ENCODE data around the gene NOS2.
"Not testable (repeated sequence)": the region's sequence is repeated elsewhere in the genome, so short reads cannot be mapped to it uniquely, and the experiment has no call there.

The NOS2 gene

DNA sequence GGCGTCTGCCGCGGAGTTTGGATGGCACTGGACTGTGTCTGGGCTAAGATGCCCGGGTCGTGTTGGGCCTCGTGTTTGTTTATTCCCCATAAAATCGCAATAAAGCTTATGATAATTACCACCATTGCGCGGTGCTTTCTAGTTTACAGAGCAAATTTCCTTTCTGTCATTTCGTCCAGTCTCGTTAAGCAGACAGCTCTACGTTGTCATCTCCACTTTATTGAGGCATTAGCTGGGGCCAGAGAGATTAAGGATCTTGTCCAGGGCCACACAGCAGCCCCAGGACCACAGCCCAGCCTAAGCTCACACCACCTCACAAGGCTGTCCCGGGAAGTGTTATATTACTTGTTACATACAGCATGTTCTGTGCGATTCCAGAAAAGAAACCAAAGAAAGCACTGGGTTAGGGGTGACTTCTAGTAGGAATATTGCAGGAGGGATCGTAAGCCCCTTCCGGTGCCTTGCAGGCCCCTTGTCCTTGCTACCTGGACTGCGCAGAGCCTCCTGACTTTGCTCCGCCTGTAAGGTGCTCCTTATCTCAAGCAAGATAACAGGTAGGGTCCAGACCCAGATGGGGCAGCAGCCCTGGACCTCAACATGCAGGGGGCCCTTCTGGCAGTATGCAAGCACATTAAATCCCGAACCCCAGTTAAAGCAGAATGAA lies 6.3 kb downstream of the NOS2 start:
- FAIRE-seq (no peak), DNase-seq (ENCODE audit: extremely low spot score, insufficient read length, low read depth) (no peak)

DNA sequence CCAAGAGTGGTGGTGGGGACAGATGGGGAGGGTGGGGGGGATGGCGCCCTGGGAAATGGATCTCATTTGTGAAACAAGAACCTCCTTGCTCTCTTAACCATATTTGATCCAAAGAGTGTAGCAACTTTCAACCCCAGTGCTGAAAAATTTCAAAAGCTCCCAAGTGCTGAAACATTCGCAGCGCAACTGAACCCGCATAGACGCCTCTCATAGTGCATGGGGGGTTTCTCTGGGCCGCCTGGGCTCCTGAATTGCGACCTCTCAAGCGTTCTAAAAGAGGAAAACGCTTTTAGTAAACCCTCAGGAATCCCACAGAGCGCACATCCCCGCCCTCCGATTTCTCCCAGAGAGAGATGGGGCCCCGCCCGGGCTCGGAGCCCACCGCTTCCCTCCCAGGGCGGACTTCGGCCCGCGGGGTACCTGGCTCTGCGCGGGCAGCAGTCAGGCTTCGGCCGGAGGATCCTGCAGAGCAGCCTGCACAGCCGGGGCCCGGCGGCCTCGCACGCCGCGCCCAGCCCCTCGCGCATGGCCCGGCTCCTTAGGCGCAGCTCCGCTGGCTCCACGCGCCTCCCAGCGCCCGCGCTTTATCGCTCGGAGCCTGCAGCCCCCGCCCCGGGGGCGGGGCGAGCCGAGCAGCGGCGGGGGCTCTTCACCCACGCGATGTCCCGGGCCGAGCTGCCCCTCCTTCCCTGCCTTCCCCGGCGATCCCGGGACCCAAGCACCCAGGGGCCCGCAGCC lies 7.0 kb downstream of the NOS2 start:
- DNase-seq (ENCODE audit: extremely low spot score, insufficient read length, low read depth): no peak
- FAIRE-seq: no peak

DNA sequence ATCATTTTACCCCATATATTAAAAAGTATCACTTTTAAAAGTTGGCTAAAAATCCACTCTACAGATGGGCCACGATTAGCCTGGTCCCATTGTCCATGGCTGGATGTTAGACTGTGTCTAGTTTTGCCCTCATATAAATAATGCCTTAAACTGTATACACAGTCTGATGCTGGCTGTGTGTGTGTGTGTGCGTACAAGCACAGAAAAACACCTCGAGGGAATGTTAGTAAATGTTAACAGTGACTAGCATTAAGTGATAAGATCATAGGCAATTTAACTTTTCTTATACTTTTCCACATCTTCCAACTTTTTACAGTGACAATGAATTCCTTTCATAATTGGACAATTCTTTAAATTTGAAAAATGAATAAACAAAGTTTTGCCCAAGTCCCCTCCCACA lies 8.2 kb downstream of the NOS2 start:
- DNase-seq (ENCODE audit: extremely low spot score, insufficient read length, low read depth): no peak
- FAIRE-seq: no peak

DNA sequence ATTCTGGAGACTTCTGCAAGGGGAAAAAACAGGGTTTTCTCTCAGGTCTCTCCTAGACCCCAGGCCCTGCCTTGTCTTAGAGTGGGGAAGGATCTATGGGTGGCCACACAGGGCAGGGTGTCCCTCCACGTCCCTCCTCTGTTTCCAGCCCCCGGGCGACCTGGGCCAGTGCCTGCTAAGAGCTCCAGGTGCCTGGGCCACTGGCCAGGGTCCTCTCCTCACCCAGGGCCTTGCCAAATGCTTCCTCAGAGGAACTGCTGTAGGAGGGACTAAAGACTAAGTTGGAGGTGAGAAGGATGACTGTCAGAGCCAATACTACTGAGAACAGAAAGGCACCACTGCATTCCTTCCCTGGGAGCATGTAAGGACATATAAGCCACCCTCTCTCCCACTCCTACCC lies 11.4 kb downstream of the NOS2 start:
- FAIRE-seq (no peak), DNase-seq (ENCODE audit: extremely low spot score, insufficient read length, low read depth) (no peak)

GRCh38 chr17:27783440-27784350 lies 16.6 kb downstream of the NOS2 start:
- DNase-seq (ENCODE audit: extremely low spot score, insufficient read length, low read depth): no peak
- FAIRE-seq: no peak

DNA sequence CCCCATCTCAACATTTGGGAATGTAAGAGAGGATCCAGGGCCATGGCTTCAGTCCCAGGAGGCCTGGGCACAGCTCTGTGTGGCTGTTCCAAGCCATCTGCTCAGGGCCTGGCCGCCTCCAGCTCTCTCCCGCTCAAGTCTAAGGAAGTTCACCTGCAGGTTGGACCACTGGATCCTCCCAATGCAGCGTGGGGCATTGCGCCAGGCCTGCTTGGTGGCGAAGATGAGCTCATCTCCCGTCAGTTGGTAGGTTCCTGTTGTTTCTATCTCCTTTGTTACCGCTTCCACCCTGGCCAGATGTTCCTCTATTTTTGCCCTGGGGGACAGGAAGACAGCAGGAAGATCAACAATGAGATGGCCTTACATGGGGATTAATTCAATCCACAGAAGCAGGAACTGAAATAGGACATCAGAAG lies 17.5 kb downstream of the NOS2 start:
- no peak for DNase-seq (ENCODE audit: extremely low spot score, insufficient read length, low read depth)
- no peak for FAIRE-seq

DNA sequence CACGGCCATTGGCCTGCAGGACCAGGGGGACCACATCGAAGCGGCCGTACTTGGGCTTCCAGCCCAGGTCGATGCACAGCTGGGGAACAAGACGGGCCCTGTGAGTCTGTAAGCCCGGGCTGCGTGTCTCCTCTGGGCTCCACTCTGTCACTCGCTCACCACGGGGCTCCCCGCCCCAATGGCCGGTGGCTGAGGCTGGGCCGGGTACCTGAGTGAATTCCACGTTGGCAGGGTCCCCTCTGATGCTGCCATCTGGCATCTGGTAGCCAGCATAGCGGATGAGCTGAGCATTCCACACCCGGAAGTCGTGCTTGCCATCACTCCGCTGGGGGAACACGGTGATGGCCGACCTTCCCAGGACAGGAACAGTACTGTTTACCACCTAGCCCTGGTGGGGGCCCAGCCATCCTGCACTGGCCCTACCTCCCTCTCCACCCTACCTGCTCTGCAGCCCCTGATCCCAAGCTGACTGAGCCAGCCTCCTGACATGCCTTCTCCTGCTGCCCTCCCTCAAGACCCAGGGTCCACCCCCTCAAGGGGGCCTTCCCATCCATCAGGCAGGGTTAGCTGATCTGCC lies 19.4 kb downstream of the NOS2 start:
- FAIRE-seq: no peak
- no peak for DNase-seq (ENCODE audit: extremely low spot score, insufficient read length, low read depth)

- DNase-seq (ENCODE audit: extremely low spot score, insufficient read length, low read depth): no peak
- FAIRE-seq: no peak
Observed at GRCh38 chr17:27780092-27780827, 20.1 kb downstream of the NOS2 start.

GRCh38 chr17:27778183-27778582 lies 22.1 kb downstream of the NOS2 start:
- DNase-seq (ENCODE audit: extremely low spot score, insufficient read length, low read depth) (no peak), FAIRE-seq (no peak)

DNA sequence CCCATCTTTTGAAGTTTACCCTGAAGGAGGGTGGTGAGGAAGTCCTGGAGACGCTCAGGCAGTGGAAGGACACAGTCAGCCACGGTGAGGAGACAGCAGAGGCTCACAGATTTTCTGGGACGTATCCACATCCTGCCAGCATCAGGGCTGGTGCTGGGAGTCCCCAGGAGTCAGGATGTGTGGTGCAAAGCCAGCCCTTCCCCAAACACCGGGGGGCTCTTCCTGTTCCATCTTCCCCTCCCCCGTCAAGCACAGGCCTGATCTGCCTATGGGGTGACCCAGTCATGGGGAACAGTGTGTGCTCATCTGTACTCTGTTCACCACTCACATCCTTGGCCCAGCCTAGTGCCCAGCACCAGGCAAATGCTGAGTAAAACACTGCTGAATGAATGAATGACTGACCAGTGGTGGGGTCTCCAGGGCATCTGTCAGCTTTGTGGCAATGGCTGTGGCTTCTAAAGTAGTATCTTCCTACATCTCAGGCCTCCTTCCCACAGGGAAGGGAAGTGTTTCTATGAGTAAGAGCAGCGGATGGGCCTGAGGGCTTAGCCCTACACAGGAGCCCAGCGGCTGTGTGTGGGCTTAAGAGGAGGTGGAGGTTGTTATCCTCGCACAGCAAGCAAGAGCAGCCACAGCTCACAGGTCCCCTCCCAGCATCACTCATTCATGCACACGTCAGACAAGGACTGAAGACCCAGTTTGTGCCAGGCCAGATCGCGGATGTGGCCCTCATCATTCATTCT lies 23.3 kb downstream of the NOS2 start:
- no peak for FAIRE-seq
- no peak for DNase-seq (ENCODE audit: extremely low spot score, insufficient read length, low read depth)

- DNase-seq (ENCODE audit: extremely low spot score, insufficient read length, low read depth): no peak
- FAIRE-seq: no peak
Observed at GRCh38 chr17:27771586-27771985, 28.7 kb downstream of the NOS2 start.

DNA sequence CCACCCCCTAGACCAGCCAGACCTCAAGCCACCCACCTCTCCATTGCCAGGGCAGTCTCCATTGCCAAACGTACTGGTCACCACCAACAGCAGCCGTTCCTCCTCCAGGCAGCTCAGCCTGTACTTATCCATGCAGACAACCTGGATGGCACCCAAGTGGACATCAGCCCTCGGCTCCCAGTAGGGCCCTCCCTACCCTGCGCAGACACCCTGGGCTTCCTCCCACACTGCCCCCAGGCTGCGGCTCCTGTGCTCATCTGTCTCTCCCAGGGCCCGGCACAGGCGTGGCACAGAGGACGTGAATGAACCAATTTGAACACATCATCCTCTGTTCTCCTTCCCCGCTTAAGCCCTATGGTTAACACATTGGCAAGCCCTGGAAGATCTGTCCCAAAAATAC lies 29.5 kb downstream of the NOS2 start:
- DNase-seq (ENCODE audit: extremely low spot score, insufficient read length, low read depth) (no peak), FAIRE-seq (no peak)

DNA sequence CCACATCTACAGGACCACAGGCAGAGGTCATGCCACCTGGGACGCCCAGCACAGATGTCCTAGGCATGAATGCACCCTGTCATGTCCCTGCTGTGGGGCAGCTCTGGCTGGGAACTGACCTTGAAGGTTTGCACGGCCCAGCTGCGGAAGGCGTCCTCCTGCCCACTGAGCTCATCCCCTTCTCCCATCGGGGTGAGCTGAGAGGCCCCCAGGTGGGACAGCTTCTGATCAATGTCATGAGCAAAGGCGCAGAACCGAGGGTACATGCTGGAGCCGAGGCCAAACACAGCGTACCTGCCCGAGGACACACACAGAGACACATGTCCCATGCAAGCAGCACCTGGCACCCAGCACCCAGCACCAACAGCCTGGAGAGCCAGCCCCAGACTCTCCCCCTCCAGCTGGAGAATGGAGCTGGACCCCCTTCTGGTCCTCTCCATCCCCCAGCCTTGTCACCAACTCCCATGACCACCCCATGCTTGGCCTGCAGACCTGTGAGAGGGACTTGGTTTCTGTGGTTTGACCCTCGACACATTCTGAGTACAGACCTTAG lies 31.4 kb downstream of the NOS2 start:
- no peak for FAIRE-seq

DNA sequence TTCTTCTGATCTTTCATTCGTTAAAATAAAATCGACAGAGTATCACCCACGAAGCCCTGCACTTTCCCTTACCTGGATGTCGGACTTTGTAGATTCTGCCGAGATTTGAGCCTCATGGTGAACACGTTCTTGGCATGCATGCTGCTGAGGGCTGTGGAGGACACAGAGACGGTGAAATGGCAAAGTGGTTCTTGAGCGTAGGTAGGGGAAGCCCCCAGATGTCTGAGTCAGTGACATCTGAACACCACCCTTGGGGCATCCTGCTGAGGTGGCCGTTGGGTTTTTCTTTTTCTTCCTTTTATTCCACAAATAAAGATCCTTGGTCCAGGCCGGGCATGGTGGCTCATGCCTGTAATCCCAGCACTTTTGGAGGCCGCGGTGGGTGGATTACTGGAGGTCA lies 33.9 kb downstream of the NOS2 start:
- FAIRE-seq: no peak
- no peak for DNase-seq (ENCODE audit: extremely low spot score, insufficient read length, low read depth)

More for the DNA sequence above, 31.4 kb downstream of the NOS2 start:
- no peak for DNase-seq (ENCODE audit: extremely low spot score, insufficient read length, low read depth)

- no peak for DNase-seq (ENCODE audit: extremely low spot score, insufficient read length, low read depth)
- FAIRE-seq: no peak
Observed at GRCh38 chr17:27765353-27765752, 35.0 kb downstream of the NOS2 start.

- DNase-seq (ENCODE audit: extremely low spot score, insufficient read length, low read depth): no peak
- no peak for FAIRE-seq
Observed at GRCh38 chr17:27764589-27764988, 35.7 kb downstream of the NOS2 start.

- no peak for DNase-seq (ENCODE audit: extremely low spot score, insufficient read length, low read depth)
- FAIRE-seq: no peak
Observed at GRCh38 chr17:27762527-27763305, 37.6 kb downstream of the NOS2 start.

GRCh38 chr17:27760931-27761330 lies 39.4 kb downstream of the NOS2 start:
- not testable (repeated sequence) for FAIRE-seq; DNase-seq (ENCODE audit: extremely low spot score, insufficient read length, low read depth)
